ENCODE results near the gene PPHLN1.

Gene PPHLN1

GRCh38 chr12:42474391-42474790 lies 148.4 kb downstream of the PPHLN1 start:
- TF ChIP-seq TAF1 (IDR thresholded peaks at IDR 0.05; ENCODE audit: low read depth), result no peak
- no peak for TF ChIP-seq NFIC (IDR thresholded peaks at IDR 0.05)
- no peak for TF ChIP-seq CEBPB (IDR thresholded peaks at IDR 0.05)
- 0 out of 2 replicates have a peak, but pooled peaks have one; percentile 5 for TF ChIP-seq TEAD4 (IDR thresholded peaks at IDR 0.05)
- TF ChIP-seq TCF12 (IDR thresholded peaks at IDR 0.05; ENCODE audit: low read depth), result no peak
- no peak for TF ChIP-seq USF1 (IDR thresholded peaks at IDR 0.05)
- no peak for TF ChIP-seq EGR1 (IDR thresholded peaks at IDR 0.05)

- TF ChIP-seq EGR1 (IDR thresholded peaks at IDR 0.05), result no peak
- no peak for TF ChIP-seq TEAD4 (IDR thresholded peaks at IDR 0.05)
- no peak for TF ChIP-seq NFIC (IDR thresholded peaks at IDR 0.05)
- no peak for TF ChIP-seq REST (IDR thresholded peaks at IDR 0.05; ENCODE audit: low read depth)
- no peak for TF ChIP-seq TAF1 (IDR thresholded peaks at IDR 0.05; ENCODE audit: low read depth)
- TF ChIP-seq YY1 (IDR thresholded peaks at IDR 0.05; ENCODE audit: low read depth), result no peak
- no peak for TF ChIP-seq MAX (IDR thresholded peaks at IDR 0.05)
Observed at GRCh38 chr12:42475106-42475505, 149.1 kb downstream of the PPHLN1 start.

- no peak for TF ChIP-seq EGR1 (IDR thresholded peaks at IDR 0.05)
- TF ChIP-seq FOXM1 (IDR thresholded peaks at IDR 0.05; ENCODE audit: borderline replicate concordance, low read depth), result no peak
- no peak for TF ChIP-seq EP300 (IDR thresholded peaks at IDR 0.05; ENCODE audit: borderline replicate concordance)
- no peak for TF ChIP-seq CEBPB (IDR thresholded peaks at IDR 0.05)
- TF ChIP-seq TAF1 (IDR thresholded peaks at IDR 0.05; ENCODE audit: low read depth), result no peak
Observed at GRCh38 chr12:42477941-42478340, 152.0 kb downstream of the PPHLN1 start.

- no peak for TF ChIP-seq CEBPB (IDR thresholded peaks at IDR 0.05)
- TF ChIP-seq TCF12 (IDR thresholded peaks at IDR 0.05; ENCODE audit: low read depth), result no peak
- no peak for TF ChIP-seq EP300 (IDR thresholded peaks at IDR 0.05; ENCODE audit: borderline replicate concordance)
- no peak for TF ChIP-seq EGR1 (IDR thresholded peaks at IDR 0.05)
- TF ChIP-seq USF1 (IDR thresholded peaks at IDR 0.05), result no peak
- no peak for TF ChIP-seq TAF1 (IDR thresholded peaks at IDR 0.05; ENCODE audit: low read depth)
- TF ChIP-seq TEAD4 (IDR thresholded peaks at IDR 0.05), result no peak
- no peak for TF ChIP-seq RAD21 (IDR thresholded peaks at IDR 0.05; ENCODE audit: low read depth)
- no peak for TF ChIP-seq ZBTB7A (IDR thresholded peaks at IDR 0.05; ENCODE audit: low read depth)
- no peak for TF ChIP-seq MAX (IDR thresholded peaks at IDR 0.05)
- TF ChIP-seq NFIC (IDR thresholded peaks at IDR 0.05), result no peak
- TF ChIP-seq YY1 (IDR thresholded peaks at IDR 0.05; ENCODE audit: low read depth), result no peak
- TF ChIP-seq FOXM1 (IDR thresholded peaks at IDR 0.05; ENCODE audit: borderline replicate concordance, low read depth), result no peak
- TF ChIP-seq REST (IDR thresholded peaks at IDR 0.05; ENCODE audit: low read depth), result no peak
- no peak for TF ChIP-seq CREB1 (IDR thresholded peaks at IDR 0.05; ENCODE audit: low read depth)
Observed at GRCh38 chr12:42481368-42481767, 155.4 kb downstream of the PPHLN1 start.

- TF ChIP-seq TEAD4 (IDR thresholded peaks at IDR 0.05) (no peak), TCF12 (IDR thresholded peaks at IDR 0.05; ENCODE audit: low read depth) (no peak), RAD21 (IDR thresholded peaks at IDR 0.05; ENCODE audit: low read depth) (no peak), FOXM1 (IDR thresholded peaks at IDR 0.05; ENCODE audit: borderline replicate concordance, low read depth) (no peak), EGR1 (IDR thresholded peaks at IDR 0.05) (no peak), YY1 (IDR thresholded peaks at IDR 0.05; ENCODE audit: low read depth) (no peak)
Observed at GRCh38 chr12:42482041-42482747, 156.2 kb downstream of the PPHLN1 start.

GRCh38 chr12:42482748-42483520 lies 157.0 kb downstream of the PPHLN1 start:
- TF ChIP-seq TEAD4 (IDR thresholded peaks at IDR 0.05), result 0 out of 2 replicates have a peak, but pooled peaks have one; percentile 9
- TF ChIP-seq RAD21 (IDR thresholded peaks at IDR 0.05; ENCODE audit: low read depth), result peak; percentile 88
- no peak for TF ChIP-seq USF1 (IDR thresholded peaks at IDR 0.05)
- TF ChIP-seq CEBPB (IDR thresholded peaks at IDR 0.05), result no peak
- TF ChIP-seq FOXM1 (IDR thresholded peaks at IDR 0.05; ENCODE audit: borderline replicate concordance, low read depth), result 0 out of 2 replicates have a peak, but pooled peaks have one; percentile 13
- 0 out of 2 replicates have a peak, but pooled peaks have one; percentile 42 for TF ChIP-seq TAF1 (IDR thresholded peaks at IDR 0.05; ENCODE audit: low read depth)
- TF ChIP-seq TCF12 (IDR thresholded peaks at IDR 0.05; ENCODE audit: low read depth), result peak; percentile 53; the same call in 1 of the 2 replicates
- no peak for TF ChIP-seq YY1 (IDR thresholded peaks at IDR 0.05; ENCODE audit: low read depth)
- TF ChIP-seq MAX (IDR thresholded peaks at IDR 0.05), result peak; percentile 36; the same call in 1 of the 2 replicates
- TF ChIP-seq REST (IDR thresholded peaks at IDR 0.05; ENCODE audit: low read depth), result peak; percentile 10; the same call in 1 of the 2 replicates
- TF ChIP-seq CREB1 (IDR thresholded peaks at IDR 0.05; ENCODE audit: low read depth), result no peak
- TF ChIP-seq NFIC (IDR thresholded peaks at IDR 0.05), result no peak
- TF ChIP-seq EP300 (IDR thresholded peaks at IDR 0.05; ENCODE audit: borderline replicate concordance), result no peak
- no peak for TF ChIP-seq EGR1 (IDR thresholded peaks at IDR 0.05)
- TF ChIP-seq ZBTB7A (IDR thresholded peaks at IDR 0.05; ENCODE audit: low read depth), result peak; percentile 97
